CD4-positive, alpha-beta T cell treated with Interleukin-15 for 4 hours (primary cell): Measurements from ENCODE around the gene CDC40.
"Not testable (repeated sequence)": the region's sequence is repeated elsewhere in the genome, so short reads cannot be mapped to it uniquely, and the experiment has no call there.

Source experiments
- DNase-seq: peaks from one replicate; pipeline ENCODE4 v3.0.0-alpha.2; 2020; ENCODE audit warnings: low spot score

CDC40 gene

DNA sequence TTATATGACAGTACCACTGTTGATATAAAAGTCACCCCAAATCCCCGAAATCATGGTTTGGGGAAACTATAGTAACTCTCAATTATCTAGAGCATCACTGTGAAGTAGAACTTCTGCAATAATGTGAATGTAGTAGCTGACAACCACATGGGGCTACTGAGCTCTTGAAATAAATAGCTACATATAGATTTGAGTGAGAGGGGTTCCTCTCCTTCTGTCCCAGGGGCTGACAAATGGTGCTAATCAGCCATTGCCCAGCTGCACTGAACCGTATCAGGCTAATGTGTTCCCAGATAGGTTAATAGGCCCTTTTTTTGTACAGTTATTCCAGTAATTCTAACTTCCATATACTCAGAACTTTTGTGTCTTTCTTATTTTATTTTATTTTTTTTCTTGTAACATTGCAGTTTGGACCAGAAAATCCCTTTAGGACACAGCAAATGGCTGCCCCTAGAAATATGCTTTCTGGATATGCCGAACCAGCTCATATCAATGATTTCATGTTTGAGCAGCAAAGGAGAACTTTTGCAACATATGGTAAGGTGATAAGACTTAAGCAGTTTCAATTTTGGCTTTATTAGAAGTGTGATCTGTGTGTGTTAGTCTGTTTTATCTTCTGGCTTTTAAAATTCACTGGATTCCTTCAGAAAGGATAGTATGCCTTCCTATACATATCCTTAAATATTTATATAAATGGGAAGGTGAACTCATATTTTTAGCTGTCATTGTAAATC, 21.1 kb downstream of the CDC40 start:
- no peak for DNase-seq

GRCh38 chr6:110207652-110208051, 27.4 kb downstream of the CDC40 start:
- no peak for DNase-seq

- no peak for DNase-seq
Measured at GRCh38 chr6:110211753-110212152, 31.5 kb downstream of the CDC40 start.

DNA sequence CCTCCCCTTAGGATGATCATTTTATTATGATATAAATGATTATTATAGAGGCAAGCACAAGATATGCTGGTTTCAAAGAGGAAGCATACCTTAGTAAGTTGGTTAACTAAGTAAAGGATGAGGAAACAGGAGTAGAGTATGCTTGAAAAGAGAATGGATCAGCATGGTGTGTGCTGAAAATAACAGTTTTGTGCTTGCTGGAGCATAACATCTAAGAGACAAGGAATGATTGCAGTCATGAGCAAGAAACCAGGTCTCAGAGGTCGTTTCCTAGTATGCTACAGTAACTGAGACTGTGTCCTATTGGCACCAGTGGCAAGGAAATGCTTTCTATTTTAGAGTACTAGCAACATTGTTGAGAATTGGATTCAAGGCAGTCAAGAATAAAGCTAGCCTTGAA, 34.1 kb downstream of the CDC40 start:
- DNase-seq = no peak

GRCh38 chr6:110216140-110216539, 35.9 kb downstream of the CDC40 start:
- DNase-seq = no peak

DNA sequence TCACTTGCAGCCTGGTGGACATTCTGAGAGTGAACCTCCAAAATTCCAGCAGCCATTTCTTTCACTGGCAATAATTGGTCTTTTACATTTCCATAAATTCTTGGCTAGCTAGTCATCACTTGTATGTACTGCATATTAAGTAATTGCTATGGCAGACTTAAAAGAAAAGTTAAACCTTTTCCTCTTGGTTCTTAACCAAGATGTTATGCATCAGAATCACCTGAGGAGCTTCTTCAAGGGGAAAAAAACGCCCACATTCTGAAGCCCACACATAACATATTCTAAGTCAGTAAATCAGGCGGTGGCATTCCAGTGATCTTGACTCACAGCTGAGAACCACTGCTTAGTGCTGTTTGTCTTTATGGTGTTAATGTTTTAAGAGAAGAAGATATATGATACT, 37.0 kb downstream of the CDC40 start:
- no peak for DNase-seq

DNA sequence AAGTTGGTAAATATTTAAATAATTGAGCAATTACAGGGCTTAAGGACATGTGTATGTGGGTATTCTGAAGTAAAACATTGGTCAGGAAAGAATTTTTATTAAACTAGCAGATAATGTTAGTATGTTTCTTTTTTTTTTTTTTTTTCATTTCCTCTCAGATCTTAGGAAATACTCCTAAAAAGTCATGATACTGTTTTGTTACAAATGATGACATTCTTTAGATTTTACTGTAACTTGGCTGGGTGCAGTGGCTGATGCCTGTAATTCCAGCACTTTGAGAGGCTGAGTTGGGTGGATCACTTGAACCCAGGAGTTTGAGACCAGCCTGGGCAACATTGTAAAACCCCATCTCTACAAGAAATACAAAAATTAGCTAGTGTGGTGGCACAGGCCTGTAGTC, 41.5 kb downstream of the CDC40 start:
- no peak for DNase-seq

GRCh38 chr6:110226261-110226660, 46.0 kb downstream of the CDC40 start:
- no peak for DNase-seq

- no peak for DNase-seq
Measured at GRCh38 chr6:110232450-110232849, 52.2 kb downstream of the CDC40 start.

- DNase-seq = peak; percentile 6
Measured at GRCh38 chr6:110233770-110234374, 53.6 kb downstream of the CDC40 start.

GRCh38 chr6:110236007-110236406, 55.8 kb downstream of the CDC40 start:
- not testable (repeated sequence) for DNase-seq

- DNase-seq = no peak
Measured at GRCh38 chr6:110239526-110240274, 59.5 kb downstream of the CDC40 start.

- not testable (repeated sequence) for DNase-seq
Measured at GRCh38 chr6:110244621-110245020, 64.4 kb downstream of the CDC40 start.

DNA sequence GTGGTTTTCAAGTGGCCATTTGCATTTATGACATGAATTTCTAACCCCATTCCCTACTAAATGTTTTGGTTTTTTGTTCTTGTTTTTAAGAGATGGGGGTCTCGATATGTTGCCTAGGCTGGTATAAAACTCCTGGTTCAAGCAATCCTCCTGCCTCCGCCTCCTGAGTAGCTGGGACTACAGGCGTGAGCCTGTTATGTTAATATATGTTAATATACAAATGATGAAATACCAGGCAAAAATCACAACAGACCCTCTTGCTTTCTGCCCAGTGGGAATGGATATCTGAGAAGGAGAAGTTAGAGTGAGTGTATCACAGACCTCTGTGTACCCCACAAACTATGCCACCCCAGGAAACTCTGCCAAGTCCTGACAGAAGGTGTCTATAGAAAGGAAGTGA, 66.2 kb downstream of the CDC40 start:
- DNase-seq = no peak

DNA sequence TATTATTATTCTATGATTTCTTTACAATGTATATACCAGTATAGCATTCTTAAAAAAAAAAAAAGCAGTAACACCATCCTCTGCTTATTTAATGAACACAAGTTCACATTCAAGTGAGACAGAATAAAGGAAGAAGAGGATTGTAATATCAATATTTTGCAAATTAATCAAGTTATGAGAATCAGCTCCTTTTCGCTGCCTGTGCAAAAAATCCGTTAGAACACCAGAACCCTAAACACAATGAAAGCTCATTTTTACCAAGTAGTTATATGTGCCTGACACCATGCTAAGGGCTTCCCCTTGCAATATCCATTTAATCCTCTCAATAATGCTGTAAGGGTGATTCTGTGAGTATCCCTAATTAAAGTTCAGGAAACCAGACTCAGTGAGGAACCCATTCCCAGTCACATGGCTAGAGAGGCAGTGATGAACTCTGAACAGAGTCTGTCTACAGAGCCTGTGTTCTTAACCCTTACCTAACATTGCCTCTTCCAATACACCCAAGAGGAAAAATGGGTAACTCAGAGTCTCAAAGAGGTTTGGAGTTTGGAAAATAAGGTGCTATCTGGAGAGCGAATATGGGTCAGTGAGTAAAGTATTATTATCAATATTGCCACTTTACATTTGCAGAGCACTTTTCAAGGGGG, 66.8 kb downstream of the CDC40 start:
- DNase-seq = no peak

- no peak for DNase-seq
Measured at GRCh38 chr6:110250058-110250457, 69.8 kb downstream of the CDC40 start.

GRCh38 chr6:110250838-110251237, 70.6 kb downstream of the CDC40 start:
- no peak for DNase-seq

DNA sequence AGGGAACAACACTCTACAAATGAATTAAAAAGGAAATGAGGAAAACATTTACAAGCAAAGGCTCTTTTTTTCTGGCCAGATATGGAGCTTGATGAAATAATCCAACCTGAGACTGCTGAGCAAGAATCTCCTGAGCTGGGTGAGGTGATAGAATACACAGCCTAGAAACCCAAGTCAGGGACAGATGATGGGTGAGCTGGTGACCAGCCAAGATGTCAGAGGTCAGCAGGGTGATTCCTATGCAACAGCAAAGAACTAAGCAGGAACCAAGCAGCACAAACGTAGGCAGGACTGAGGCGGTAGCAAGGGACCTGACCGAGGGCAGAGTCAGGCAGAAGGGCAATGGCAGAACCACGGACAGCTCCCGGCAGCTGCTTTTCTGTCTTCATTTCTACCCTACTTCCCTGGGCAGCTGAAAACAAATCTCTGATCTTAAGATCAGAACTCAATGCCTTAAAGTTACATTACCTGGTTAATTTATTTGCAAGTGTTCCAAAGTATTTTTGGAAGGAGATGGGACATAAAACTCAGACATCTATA, 75.1 kb downstream of the CDC40 start:
- no peak for DNase-seq

GRCh38 chr6:110256366-110256765, 76.1 kb downstream of the CDC40 start:
- DNase-seq = no peak

- DNase-seq = no peak
Measured at GRCh38 chr6:110265273-110265672, 85.0 kb downstream of the CDC40 start.

DNA sequence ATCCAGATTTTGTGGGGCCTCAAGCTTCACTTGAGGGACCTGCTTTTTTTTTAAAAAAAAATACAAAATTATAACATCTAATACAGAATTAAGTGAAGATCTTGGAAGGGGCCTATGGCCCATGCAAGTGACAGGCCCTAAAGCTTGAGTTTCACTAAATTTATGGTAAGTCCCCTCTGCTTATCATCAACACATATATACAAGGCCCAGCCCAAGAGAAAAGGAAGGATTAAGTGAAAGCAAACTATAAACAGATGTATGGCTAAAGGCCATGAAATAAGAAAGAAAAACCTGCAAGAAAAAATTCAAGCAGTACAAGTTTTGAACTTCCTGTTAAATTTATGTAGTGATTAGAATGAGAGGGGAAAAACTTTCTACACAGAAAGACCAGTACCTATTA, 86.8 kb downstream of the CDC40 start:
- no peak for DNase-seq

- DNase-seq = no peak
Measured at GRCh38 chr6:110269623-110270022, 89.4 kb downstream of the CDC40 start.
